Endometrial microvascular endothelial cells (primary cell): ENCODE results near the gene ZNF385C. TPM values are rescaled to one million over a fixed set of nuclear protein-coding genes. Genes with fewer than 3 reads are reported as not detected.
"Not testable (repeated sequence)": the region's sequence is repeated elsewhere in the genome, so short reads cannot be mapped to it uniquely, and the experiment has no call there.

Experiments used
- in situ Hi-C: cut with HindIII; loops from 2 replicates; pipeline ENCODE4 v1.10.0; 2017; ENCODE audit warnings: low sequenced_read_pairs, low pct_unique_long_range_greater_than_20kb; ENCODE audit errors: inconsistent ontology term
- total RNA-seq: library from RNA; depleted of rRNA; stranded (reverse); fragments of >200 nt; gene quantifications from one replicate; pipeline ENCODE4 v1.2.3, GENCODE V29; 2015; ENCODE audit errors: inconsistent ontology term

The ZNF385C gene
- total RNA-seq, 1 donor from 2014 or later, result 0.19 TPM

- in situ Hi-C loops, result no loop called here
Measured at GRCh38 chr17:42039794-42040763, 58.2 kb downstream of the ZNF385C start.

GRCh38 chr17:42038221-42038973, 59.9 kb downstream of the ZNF385C start:
- in situ Hi-C loops, result no loop called here

GRCh38 chr17:42034059-42034458, 64.2 kb downstream of the ZNF385C start:
- in situ Hi-C loops, result no loop called here

- in situ Hi-C loops, result no loop called here
Measured at GRCh38 chr17:42031584-42031983, 66.7 kb downstream of the ZNF385C start.

GRCh38 chr17:42028791-42029127, 69.5 kb downstream of the ZNF385C start:
- in situ Hi-C loops, result no loop called here

- in situ Hi-C loops, result no loop called here
Measured at GRCh38 chr17:42027961-42028790, 70.1 kb downstream of the ZNF385C start.

GRCh38 chr17:42027590-42027889, 70.7 kb downstream of the ZNF385C start:
- in situ Hi-C loops, result no loop called here

- in situ Hi-C loops, result no loop called here
Measured at GRCh38 chr17:42026857-42027589, 71.2 kb downstream of the ZNF385C start.

- in situ Hi-C loops, result no loop called here
Measured at GRCh38 chr17:42025936-42026335, 72.3 kb downstream of the ZNF385C start.

GRCh38 chr17:42025191-42025579, 73.1 kb downstream of the ZNF385C start:
- in situ Hi-C loops, result no loop called here

- in situ Hi-C loops, result no loop called here
Measured at GRCh38 chr17:42023524-42024349, 74.5 kb downstream of the ZNF385C start.

- in situ Hi-C loops, result not testable (repeated sequence)
Measured at GRCh38 chr17:42020845-42021244, 77.4 kb downstream of the ZNF385C start.

GRCh38 chr17:42019509-42020404, 78.5 kb downstream of the ZNF385C start, which contains the start of gene NKIRAS2:
NKIRAS2 (plus strand) TSS chr17:42020090; CDS start chr17:42021578, 1,488 bp downstream.
- in situ Hi-C loops, result no loop called here

- in situ Hi-C loops, result no loop called here
Measured at GRCh38 chr17:42018988-42019387, 79.3 kb downstream of the ZNF385C start.

- in situ Hi-C loops, result no loop called here
Measured at GRCh38 chr17:42018339-42018738, 79.9 kb downstream of the ZNF385C start.

GRCh38 chr17:42017866-42018200, 80.4 kb downstream of the ZNF385C start:
- in situ Hi-C loops, result no loop called here
